Effector memory CD4-positive, alpha-beta T cell (primary cell): Measurements from ENCODE around the gene RSAD1.

ENCODE experiments used
- DNase-seq, 3 donors: peaks; one replicate each; pipeline ENCODE4 v3.0.0-alpha.2; 2020
- H3K27ac ChIP-seq: 2 replicates; pipeline ENCODE4 v1.7.0; 2013; ENCODE audit warnings: mild to moderate bottlenecking, low read length, moderate library complexity; ENCODE audit not compliant: insufficient read depth, poor library complexity, severe bottlenecking
- H3K27me3 ChIP-seq: replicated peaks from 2 replicates; pipeline ENCODE4 v1.7.0; 2013; ENCODE audit warnings: mild to moderate bottlenecking, low read length; ENCODE audit not compliant: insufficient read depth, control insufficient read depth, poor library complexity, severe bottlenecking
- H3K36me3 ChIP-seq: 2 replicates; pipeline ENCODE4 v1.7.0; 2013; ENCODE audit warnings: mild to moderate bottlenecking, low read length, moderate library complexity; ENCODE audit not compliant: control insufficient read depth, insufficient read depth
- H3K4me1 ChIP-seq: 2 replicates; pipeline ENCODE4 v1.7.0; 2013; ENCODE audit warnings: low read length, mild to moderate bottlenecking; ENCODE audit not compliant: control insufficient read depth, insufficient read depth, poor library complexity, severe bottlenecking
- H3K4me3 ChIP-seq: 2 replicates; pipeline ENCODE4 v1.7.0; 2013; ENCODE audit warnings: low read length, low read depth, mild to moderate bottlenecking; ENCODE audit not compliant: insufficient read depth, poor library complexity, severe bottlenecking
- H3K9me3 ChIP-seq: 2 replicates; pipeline ENCODE4 v1.7.0; 2013; ENCODE audit warnings: mild to moderate bottlenecking, low read length, moderate library complexity; ENCODE audit not compliant: control insufficient read depth

Gene RSAD1

DNA sequence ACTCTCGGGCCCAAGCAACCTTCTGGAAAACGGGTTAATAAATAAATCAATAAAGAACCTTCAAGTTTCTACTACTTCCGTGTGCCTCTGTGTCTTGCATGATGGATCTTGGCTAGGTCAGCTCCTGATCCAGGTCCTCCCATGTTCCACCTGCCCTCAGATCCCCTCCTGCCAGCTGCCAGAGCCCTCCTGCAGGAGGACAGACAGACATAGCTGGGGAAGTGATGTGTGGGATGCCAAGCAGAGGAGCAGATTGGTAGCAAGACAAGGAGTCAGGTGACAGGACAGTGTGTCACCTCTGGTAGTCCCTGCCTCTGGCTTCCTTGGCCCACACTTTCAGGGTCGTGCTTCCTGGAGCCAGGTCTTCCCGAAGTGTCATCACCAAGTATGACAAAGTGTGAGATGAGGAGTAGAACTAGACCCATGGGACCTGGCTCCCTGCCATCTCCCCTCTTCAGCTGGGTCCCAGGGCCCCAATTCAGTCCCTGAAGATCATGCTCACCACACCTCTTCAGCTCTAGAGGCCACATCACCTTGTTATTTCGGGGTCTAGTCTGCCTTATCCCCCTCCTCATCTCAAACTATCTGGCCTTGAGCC, 52.9 kb downstream of the RSAD1 start:
- no peaks in the 10 kb centered on the region for H3K36me3 ChIP-seq
- no peak for DNase-seq
- H3K27me3 ChIP-seq: peaks cover 29% of the 10 kb centered on the region
- H3K9me3 ChIP-seq: no peaks in the 10 kb centered on the region
- no peak overlapping the region for H3K27ac ChIP-seq
- H3K4me1 ChIP-seq: peaks cover 13% of the 10 kb centered on the region
- H3K4me3 ChIP-seq: no peak overlapping the region

DNA sequence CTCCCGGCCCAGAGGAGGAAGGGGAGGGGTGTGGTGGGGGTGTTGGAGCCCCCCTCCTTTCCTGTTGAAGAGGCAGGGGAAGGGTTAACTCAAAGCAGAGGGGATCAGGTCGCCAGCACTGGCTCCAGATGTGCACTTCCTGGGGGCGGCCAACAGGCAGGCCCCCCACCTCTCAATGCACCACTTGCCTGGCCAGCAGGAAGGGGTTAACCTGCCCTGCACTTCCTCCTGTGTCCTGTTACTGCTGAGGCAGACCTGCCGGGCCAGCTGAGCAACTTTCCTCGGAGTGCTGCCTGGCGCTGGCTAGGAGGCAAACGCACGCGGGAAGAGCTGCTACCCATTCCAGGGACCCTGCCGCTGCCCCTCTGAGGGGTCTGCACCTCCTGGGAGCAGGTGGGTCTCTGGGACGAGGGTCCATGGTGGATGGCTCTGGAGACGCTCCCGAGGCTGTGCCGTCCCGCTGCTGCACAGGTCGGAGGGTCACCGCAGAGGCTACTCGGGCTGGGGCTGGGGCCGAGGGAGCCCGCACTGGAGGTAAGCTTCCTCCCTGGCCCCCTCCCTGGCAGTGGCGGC, 53.9 kb downstream of the RSAD1 start, which contains the start of gene EPN3:
Gene EPN3 (plus strand): TSS at position 284 of the 573 bp plus-strand sequence. CDS start 3,822 bp downstream, outside the sequence.
- Histone ChIP-seq H3K27me3 (peaks cover 29% of the 10 kb centered on the region), H3K4me1 (peaks cover 13% of the 10 kb centered on the region), H3K27ac (no peak within 1 kb of the TSS), H3K36me3 (no peaks in the 10 kb centered on the region), H3K4me3 (no peak within 1 kb of the TSS), H3K9me3 (no peaks in the 10 kb centered on the region)
- no peak for DNase-seq

DNA sequence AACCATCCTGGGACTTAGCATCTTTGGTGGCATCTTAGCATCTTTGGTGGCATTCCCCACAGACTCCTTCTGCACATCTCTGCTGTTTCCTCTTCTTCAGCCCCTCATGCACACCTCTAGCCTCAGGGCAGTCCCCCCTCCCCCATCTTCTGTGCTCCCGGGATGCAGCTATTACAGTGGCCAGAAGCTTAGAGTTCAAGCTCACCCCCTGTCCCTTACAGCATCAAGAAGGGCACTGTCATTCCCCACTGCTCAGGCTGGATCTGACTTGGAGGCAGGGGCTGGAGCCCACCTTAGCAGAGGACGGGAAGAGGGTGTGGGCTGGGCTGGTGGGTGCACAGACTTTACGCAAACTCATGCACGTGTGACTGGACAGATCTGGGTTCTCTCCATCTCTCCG, 54.5 kb downstream of the RSAD1 start:
- Histone ChIP-seq H3K9me3 (no peaks in the 10 kb centered on the region), H3K4me3 (no peak overlapping the region), H3K27me3 (peaks cover 29% of the 10 kb centered on the region), H3K27ac (no peak overlapping the region), H3K4me1 (peaks cover 13% of the 10 kb centered on the region), H3K36me3 (no peaks in the 10 kb centered on the region)
- no peak for DNase-seq

- Histone ChIP-seq H3K9me3 (no peaks in the 10 kb centered on the region), H3K36me3 (no peaks in the 10 kb centered on the region), H3K27me3 (peaks cover 26% of the 10 kb centered on the region), H3K4me3 (no peak overlapping the region), H3K27ac (no peak overlapping the region), H3K4me1 (peaks cover 13% of the 10 kb centered on the region)
- no peak for DNase-seq
These were observed 55.1 kb downstream of the RSAD1 start for GRCh38 chr17:50533720-50534148.

DNA sequence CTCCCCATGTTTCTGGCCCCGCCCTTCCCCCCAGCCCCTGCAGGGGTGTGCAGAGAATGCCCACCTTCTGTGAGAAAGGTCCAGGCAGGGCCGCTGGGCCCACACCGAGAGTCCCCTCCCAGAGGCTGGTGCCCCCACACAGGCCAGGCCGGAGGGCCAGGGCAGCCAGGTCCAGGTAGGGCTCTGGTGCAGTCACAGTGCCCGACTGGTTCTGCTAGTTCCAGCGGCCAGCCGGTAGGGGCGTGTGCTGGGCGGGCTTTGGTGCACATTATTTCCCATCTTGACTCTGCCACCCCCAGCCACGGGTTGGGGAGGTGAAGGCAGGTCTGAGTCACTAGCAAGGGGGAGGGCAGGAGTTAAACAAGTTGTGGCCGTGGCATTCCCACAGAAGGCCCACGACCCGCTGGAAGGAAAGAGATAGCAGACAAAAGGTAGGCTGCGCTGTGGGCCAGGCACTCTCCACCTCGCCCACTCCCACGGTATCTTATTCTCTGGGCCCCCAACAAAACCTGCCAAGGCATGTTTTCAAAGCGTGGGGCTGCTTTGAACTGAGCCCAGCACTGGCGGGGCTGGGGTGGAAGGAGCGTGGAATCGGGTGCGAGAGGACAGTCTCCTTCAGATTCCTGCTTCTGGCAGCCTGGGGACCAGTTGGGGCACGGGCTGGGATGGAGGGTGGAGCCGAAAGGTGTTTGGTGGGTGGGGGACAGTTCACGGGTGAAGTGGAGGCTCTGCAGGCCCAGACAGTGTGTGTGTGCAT, 55.7 kb downstream of the RSAD1 start:
- H3K27me3 ChIP-seq: peaks cover 26% of the 10 kb centered on the region
- no peak for DNase-seq
- H3K9me3 ChIP-seq: no peaks in the 10 kb centered on the region
- no peaks in the 10 kb centered on the region for H3K36me3 ChIP-seq
- peaks cover 13% of the 10 kb centered on the region for H3K4me1 ChIP-seq
- H3K4me3 ChIP-seq: no peak overlapping the region
- no peak overlapping the region for H3K27ac ChIP-seq

DNA sequence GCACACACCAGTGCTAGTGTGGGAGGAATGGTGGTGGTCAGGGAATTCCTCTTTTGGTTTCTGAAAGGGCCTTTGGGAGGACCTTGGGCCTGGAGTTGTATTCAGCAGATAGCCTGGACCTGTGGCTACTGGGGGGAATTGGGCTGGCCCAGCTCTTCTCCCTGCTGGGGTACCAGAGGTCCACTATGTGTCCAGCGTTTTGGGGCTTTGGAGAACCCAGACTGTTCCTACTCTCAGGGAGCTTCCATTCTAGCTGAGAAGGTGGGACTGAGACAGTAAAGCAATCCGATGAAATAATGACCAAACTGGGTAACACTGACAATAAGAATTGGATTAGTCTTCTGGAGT, 56.3 kb downstream of the RSAD1 start:
- Histone ChIP-seq H3K27ac (no peak overlapping the region), H3K27me3 (peaks cover 26% of the 10 kb centered on the region), H3K9me3 (no peaks in the 10 kb centered on the region), H3K4me3 (no peak overlapping the region), H3K4me1 (peaks cover 13% of the 10 kb centered on the region), H3K36me3 (no peaks in the 10 kb centered on the region)
- no peak for DNase-seq

- Histone ChIP-seq H3K27ac (no peak overlapping the region), H3K27me3 (peaks cover 24% of the 10 kb centered on the region), H3K4me3 (no peak overlapping the region), H3K4me1 (peaks cover 13% of the 10 kb centered on the region), H3K36me3 (no peaks in the 10 kb centered on the region), H3K9me3 (no peaks in the 10 kb centered on the region)
- no peak for DNase-seq
These were observed 56.7 kb downstream of the RSAD1 start for GRCh38 chr17:50535407-50535806.
